Measurements from ENCODE around the gene DDX24.
A peak's percentile ranks its signal among the peaks of the same experiment; 100 is the strongest.

DDX24 gene

DNA sequence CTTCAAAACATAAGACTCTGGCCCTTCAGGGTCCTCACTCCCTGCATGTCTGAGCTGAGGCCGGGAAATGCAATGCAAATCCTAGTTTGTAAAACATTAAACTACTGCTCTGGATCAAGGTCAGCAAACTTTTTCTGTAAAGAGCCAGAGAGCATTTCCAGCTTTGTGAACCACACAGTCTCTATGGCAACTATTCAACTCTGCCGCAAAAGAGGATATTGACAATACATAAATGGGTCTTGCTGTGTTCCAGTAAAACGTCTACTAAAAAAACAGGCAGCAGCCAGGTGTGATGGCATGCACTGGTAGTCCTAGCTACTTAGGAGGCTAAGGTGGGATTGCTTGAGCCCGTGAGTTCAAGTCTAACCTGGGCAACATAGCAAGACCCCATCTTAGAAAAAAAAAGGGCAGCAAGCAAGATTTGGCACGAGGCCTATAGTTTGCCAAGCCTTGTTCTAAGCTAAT, 22.3 kb downstream of the DDX24 start:
- Histone ChIP-seq H3K36me3 (ENCODE audit: control insufficient read depth in 2 of 2, insufficient read depth in 2 of 2, low read length in 2 of 2) (peaks cover 79 to 81% of the 10 kb centered on the region in 2 donors), H3K4me3 (ENCODE audit: low read length in 2 of 2) (no peak overlapping the region), H3K4me1 (ENCODE audit: control insufficient read depth, insufficient read depth, low read length) (peaks cover 2% of the 10 kb centered on the region), H3K27ac (ENCODE audit: low read length) (no peak overlapping the region), H3K9ac (ENCODE audit: low read length in 2 of 2) (no peak overlapping the region), H3K9me3 (ENCODE audit: control insufficient read depth in 2 of 2, low read length in 2 of 2) (no peaks in the 10 kb centered on the region), H3K27me3 (ENCODE audit: control insufficient read depth in 1 of 2, insufficient read depth in 2 of 2, low read length in 2 of 2) (no peaks in the 10 kb centered on the region)

- Histone ChIP-seq H3K36me3 (ENCODE audit: control insufficient read depth in 2 of 2, insufficient read depth in 2 of 2, low read length in 2 of 2) (peaks cover 79 to 81% of the 10 kb centered on the region in 2 donors), H3K27ac (ENCODE audit: low read length) (no peak overlapping the region), H3K4me1 (ENCODE audit: control insufficient read depth, insufficient read depth, low read length) (peaks cover 2% of the 10 kb centered on the region), H3K4me3 (ENCODE audit: low read length in 2 of 2) (no peak overlapping the region), H3K27me3 (ENCODE audit: control insufficient read depth in 1 of 2, insufficient read depth in 2 of 2, low read length in 2 of 2) (no peaks in the 10 kb centered on the region), H3K9me3 (ENCODE audit: control insufficient read depth in 2 of 2, low read length in 2 of 2) (no peaks in the 10 kb centered on the region), H3K9ac (ENCODE audit: low read length in 2 of 2) (no peak overlapping the region)
Measured at GRCh38 chr14:94058128-94058673, 22.8 kb downstream of the DDX24 start.

- H3K9ac ChIP-seq (ENCODE audit: low read length in 2 of 2): no peak overlapping the region
- no peaks in the 10 kb centered on the region for H3K27me3 ChIP-seq (ENCODE audit: control insufficient read depth in 1 of 2, insufficient read depth in 2 of 2, low read length in 2 of 2)
- no peak overlapping the region for H3K27ac ChIP-seq (ENCODE audit: low read length)
- H3K36me3 ChIP-seq (ENCODE audit: control insufficient read depth in 2 of 2, insufficient read depth in 2 of 2, low read length in 2 of 2): peaks cover 85 to 86% of the 10 kb centered on the region in 2 donors
- no peaks in the 10 kb centered on the region for H3K9me3 ChIP-seq (ENCODE audit: control insufficient read depth in 2 of 2, low read length in 2 of 2)
- no peak overlapping the region for H3K4me3 ChIP-seq (ENCODE audit: low read length in 2 of 2)
- H3K4me1 ChIP-seq (ENCODE audit: control insufficient read depth, insufficient read depth, low read length): peaks cover 4% of the 10 kb centered on the region
Measured at GRCh38 chr14:94056579-94057308, 24.3 kb downstream of the DDX24 start.

DNA sequence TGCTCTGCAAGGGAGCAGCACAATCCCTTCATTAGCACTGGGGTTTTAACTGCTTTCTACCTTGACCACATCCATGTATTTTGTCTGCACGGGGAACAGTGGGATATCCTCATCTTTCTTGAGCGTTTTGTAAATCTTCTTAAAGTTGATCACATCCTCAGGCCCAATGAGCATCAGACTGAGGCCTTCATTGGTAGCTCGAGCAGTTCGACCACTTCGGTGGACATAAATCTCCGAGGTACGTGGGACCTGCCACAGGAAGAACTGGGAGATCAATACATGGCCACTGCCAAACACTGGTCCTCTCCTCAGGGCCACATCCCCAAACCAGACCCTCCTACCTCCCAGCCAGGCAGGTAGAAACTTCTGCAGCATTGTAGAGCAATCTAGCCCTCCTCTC, 26.1 kb downstream of the DDX24 start:
- Histone ChIP-seq H3K27ac (ENCODE audit: low read length) (no peak overlapping the region), H3K36me3 (ENCODE audit: control insufficient read depth in 2 of 2, insufficient read depth in 2 of 2, low read length in 2 of 2) (peaks cover 79 to 80% of the 10 kb centered on the region in 2 donors), H3K27me3 (ENCODE audit: control insufficient read depth in 1 of 2, insufficient read depth in 2 of 2, low read length in 2 of 2) (no peaks in the 10 kb centered on the region), H3K9me3 (ENCODE audit: control insufficient read depth in 2 of 2, low read length in 2 of 2) (no peaks in the 10 kb centered on the region), H3K9ac (ENCODE audit: low read length in 2 of 2) (no peak overlapping the region), H3K4me3 (ENCODE audit: low read length in 2 of 2) (no peak overlapping the region), H3K4me1 (ENCODE audit: control insufficient read depth, insufficient read depth, low read length) (peaks cover 17% of the 10 kb centered on the region)

DNA sequence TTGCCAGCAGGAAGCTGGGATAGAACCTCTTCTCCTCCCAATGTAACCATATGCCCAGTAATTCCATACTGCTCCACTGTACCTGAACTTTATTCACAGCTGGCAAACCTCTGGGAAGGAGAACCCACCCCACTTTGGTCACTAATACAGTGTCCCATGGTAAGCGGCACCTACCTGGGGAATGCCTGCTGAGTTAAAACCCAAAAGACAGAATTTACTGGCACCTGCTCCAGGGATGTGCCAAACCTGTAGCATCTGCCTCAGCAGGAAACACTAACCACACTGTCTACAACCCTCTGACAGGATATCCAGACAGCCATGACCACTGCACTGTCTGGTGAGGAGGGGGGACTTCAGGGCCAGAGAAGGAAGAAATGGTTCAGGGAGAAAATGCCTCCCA, 26.6 kb downstream of the DDX24 start:
- no peak overlapping the region for H3K9ac ChIP-seq (ENCODE audit: low read length in 2 of 2)
- H3K27ac ChIP-seq (ENCODE audit: low read length): no peak overlapping the region
- H3K27me3 ChIP-seq (ENCODE audit: control insufficient read depth in 1 of 2, insufficient read depth in 2 of 2, low read length in 2 of 2): no peaks in the 10 kb centered on the region
- peaks cover 17% of the 10 kb centered on the region for H3K4me1 ChIP-seq (ENCODE audit: control insufficient read depth, insufficient read depth, low read length)
- no peak overlapping the region for H3K4me3 ChIP-seq (ENCODE audit: low read length in 2 of 2)
- H3K36me3 ChIP-seq (ENCODE audit: control insufficient read depth in 2 of 2, insufficient read depth in 2 of 2, low read length in 2 of 2): peaks cover 79 to 80% of the 10 kb centered on the region in 2 donors
- H3K9me3 ChIP-seq (ENCODE audit: control insufficient read depth in 2 of 2, low read length in 2 of 2): no peaks in the 10 kb centered on the region

- no peak overlapping the region for H3K4me3 ChIP-seq (ENCODE audit: low read length in 2 of 2)
- H3K4me1 ChIP-seq (ENCODE audit: control insufficient read depth, insufficient read depth, low read length): peaks cover 21% of the 10 kb centered on the region
- no peaks in the 10 kb centered on the region for H3K9me3 ChIP-seq (ENCODE audit: control insufficient read depth in 2 of 2, low read length in 2 of 2)
- no peak overlapping the region for H3K9ac ChIP-seq (ENCODE audit: low read length in 2 of 2)
- H3K36me3 ChIP-seq (ENCODE audit: control insufficient read depth in 2 of 2, insufficient read depth in 2 of 2, low read length in 2 of 2): peaks cover 80% of the 10 kb centered on the region in 2 donors
- H3K27ac ChIP-seq (ENCODE audit: low read length): no peak overlapping the region
- H3K27me3 ChIP-seq (ENCODE audit: control insufficient read depth in 1 of 2, insufficient read depth in 2 of 2, low read length in 2 of 2): no peaks in the 10 kb centered on the region
Measured at GRCh38 chr14:94052662-94053061, 28.3 kb downstream of the DDX24 start.

DNA sequence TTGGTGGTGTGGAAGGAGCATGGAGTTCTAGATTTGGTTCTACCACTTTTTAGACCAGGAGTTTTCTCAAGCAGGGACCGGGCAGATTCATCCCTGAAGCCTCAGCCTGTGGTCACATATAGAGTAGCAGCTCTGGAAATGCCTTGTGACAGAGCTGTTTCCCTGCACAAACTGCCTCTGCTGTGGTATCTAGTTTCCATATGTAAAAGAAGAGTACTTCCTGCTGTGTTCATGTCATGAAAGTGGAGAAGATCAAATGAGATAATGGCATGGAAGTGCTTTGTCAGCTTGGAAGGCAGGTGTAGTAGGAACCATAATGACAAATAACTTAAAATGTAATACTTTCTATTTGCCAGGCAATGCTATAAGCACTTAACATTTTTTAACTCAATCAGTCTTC, 28.8 kb downstream of the DDX24 start:
- H3K36me3 ChIP-seq (ENCODE audit: control insufficient read depth in 2 of 2, insufficient read depth in 2 of 2, low read length in 2 of 2): peaks cover 80 to 81% of the 10 kb centered on the region in 2 donors
- peaks cover 21% of the 10 kb centered on the region for H3K4me1 ChIP-seq (ENCODE audit: control insufficient read depth, insufficient read depth, low read length)
- no peak overlapping the region for H3K9ac ChIP-seq (ENCODE audit: low read length in 2 of 2)
- H3K27me3 ChIP-seq (ENCODE audit: control insufficient read depth in 1 of 2, insufficient read depth in 2 of 2, low read length in 2 of 2): no peaks in the 10 kb centered on the region
- no peak overlapping the region for H3K27ac ChIP-seq (ENCODE audit: low read length)
- no peaks in the 10 kb centered on the region for H3K9me3 ChIP-seq (ENCODE audit: control insufficient read depth in 2 of 2, low read length in 2 of 2)
- no peak overlapping the region for H3K4me3 ChIP-seq (ENCODE audit: low read length in 2 of 2)

DNA sequence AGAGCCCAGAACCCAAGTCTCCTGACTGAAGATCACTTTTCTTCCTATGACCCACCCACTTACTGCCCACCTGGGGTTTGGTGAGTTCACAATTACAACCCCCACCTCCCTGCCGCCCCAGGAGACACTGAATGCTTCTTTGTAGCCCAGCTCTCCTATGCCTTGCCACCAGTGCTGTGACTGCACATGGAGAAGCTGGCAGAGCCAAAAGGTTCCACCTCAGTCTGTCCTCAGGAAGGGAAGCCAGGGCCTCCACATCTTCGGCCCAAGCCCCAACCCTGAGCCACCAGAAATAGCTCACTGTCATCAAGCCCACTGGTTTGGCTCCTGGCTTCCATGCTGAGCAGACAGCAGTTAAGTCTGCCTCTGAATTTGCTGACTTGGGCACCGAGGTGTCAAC, 29.2 kb downstream of the DDX24 start:
- peaks cover 23% of the 10 kb centered on the region for H3K4me1 ChIP-seq (ENCODE audit: control insufficient read depth, insufficient read depth, low read length)
- H3K27ac ChIP-seq (ENCODE audit: low read length): peak overlapping the region; percentile 31
- no peaks in the 10 kb centered on the region for H3K27me3 ChIP-seq (ENCODE audit: control insufficient read depth in 1 of 2, insufficient read depth in 2 of 2, low read length in 2 of 2)
- peaks cover 79 to 81% of the 10 kb centered on the region in 2 donors for H3K36me3 ChIP-seq (ENCODE audit: control insufficient read depth in 2 of 2, insufficient read depth in 2 of 2, low read length in 2 of 2)
- no peak overlapping the region for H3K4me3 ChIP-seq (ENCODE audit: low read length in 2 of 2)
- H3K9ac ChIP-seq (ENCODE audit: low read length in 2 of 2): no peak overlapping the region
- H3K9me3 ChIP-seq (ENCODE audit: control insufficient read depth in 2 of 2, low read length in 2 of 2): no peaks in the 10 kb centered on the region

DNA sequence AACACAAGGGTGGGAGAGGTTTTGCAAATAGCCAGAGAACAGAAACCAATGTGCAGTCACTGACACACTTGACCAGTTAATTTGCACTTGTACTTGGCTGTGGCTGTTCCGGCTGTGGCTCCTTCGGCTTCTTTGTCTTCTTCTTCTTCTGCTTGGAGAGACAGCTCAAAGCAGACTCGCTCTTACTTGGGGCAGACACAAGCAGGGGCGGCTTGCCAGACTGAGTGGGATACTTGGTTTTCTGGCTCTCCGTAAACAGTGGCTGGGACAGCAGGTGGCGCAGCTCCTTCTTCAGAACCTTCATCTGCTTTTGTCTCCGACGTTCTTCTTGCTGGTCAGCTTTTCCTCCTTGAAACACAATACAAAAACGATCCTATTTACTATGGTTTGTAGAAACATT, 29.9 kb downstream of the DDX24 start:
- Histone ChIP-seq H3K4me1 (ENCODE audit: control insufficient read depth, insufficient read depth, low read length) (peaks cover 23% of the 10 kb centered on the region), H3K9me3 (ENCODE audit: control insufficient read depth in 2 of 2, low read length in 2 of 2) (no peaks in the 10 kb centered on the region), H3K27ac (ENCODE audit: low read length) (no peak overlapping the region), H3K27me3 (ENCODE audit: control insufficient read depth in 1 of 2, insufficient read depth in 2 of 2, low read length in 2 of 2) (no peaks in the 10 kb centered on the region), H3K4me3 (ENCODE audit: low read length in 2 of 2) (no peak overlapping the region), H3K36me3 (ENCODE audit: control insufficient read depth in 2 of 2, insufficient read depth in 2 of 2, low read length in 2 of 2) (peaks cover 75 to 77% of the 10 kb centered on the region in 2 donors), H3K9ac (ENCODE audit: low read length in 2 of 2) (peak overlapping the region in 1 of 2 donors; percentile 5)

DNA sequence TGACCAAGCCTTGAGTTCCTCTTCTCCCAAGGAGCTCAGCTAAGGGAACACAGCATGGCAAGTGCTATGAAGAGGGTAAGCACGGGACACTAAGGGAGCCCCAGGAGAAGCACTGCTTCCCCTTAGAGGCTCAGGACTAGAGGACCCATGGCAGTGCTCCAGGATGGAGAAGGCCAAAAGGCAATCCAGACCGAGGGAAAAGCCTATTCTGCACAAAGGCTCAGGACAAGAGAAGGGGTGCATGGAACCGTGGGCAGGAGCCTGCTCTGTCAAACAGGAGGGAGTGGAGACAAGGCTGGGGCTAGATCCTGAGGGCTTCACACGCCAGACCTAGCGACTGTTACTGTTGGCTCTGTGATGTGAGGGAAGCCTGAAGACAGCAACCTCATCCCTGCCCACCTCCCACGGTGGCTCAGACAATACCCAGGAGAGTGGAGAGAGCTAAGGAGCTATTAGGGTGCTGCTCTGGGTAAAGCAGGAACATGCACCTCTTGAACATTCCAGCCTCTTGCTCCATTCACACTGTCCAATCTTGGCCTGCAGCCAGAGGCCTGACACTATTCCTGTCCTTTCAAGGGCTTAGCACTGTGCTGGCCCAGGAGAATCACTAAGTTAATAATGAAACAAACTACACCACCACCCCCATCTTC, 30.6 kb downstream of the DDX24 start:
- no peaks in the 10 kb centered on the region for H3K27me3 ChIP-seq (ENCODE audit: control insufficient read depth in 1 of 2, insufficient read depth in 2 of 2, low read length in 2 of 2)
- peak overlapping the region in 1 of 2 donors; percentile 13 for H3K9ac ChIP-seq (ENCODE audit: low read length in 2 of 2)
- H3K4me3 ChIP-seq (ENCODE audit: low read length in 2 of 2): no peak overlapping the region
- peaks cover 23% of the 10 kb centered on the region for H3K4me1 ChIP-seq (ENCODE audit: control insufficient read depth, insufficient read depth, low read length)
- H3K9me3 ChIP-seq (ENCODE audit: control insufficient read depth in 2 of 2, low read length in 2 of 2): no peaks in the 10 kb centered on the region
- peaks cover 72 to 76% of the 10 kb centered on the region in 2 donors for H3K36me3 ChIP-seq (ENCODE audit: control insufficient read depth in 2 of 2, insufficient read depth in 2 of 2, low read length in 2 of 2)
- no peak overlapping the region for H3K27ac ChIP-seq (ENCODE audit: low read length)

DNA sequence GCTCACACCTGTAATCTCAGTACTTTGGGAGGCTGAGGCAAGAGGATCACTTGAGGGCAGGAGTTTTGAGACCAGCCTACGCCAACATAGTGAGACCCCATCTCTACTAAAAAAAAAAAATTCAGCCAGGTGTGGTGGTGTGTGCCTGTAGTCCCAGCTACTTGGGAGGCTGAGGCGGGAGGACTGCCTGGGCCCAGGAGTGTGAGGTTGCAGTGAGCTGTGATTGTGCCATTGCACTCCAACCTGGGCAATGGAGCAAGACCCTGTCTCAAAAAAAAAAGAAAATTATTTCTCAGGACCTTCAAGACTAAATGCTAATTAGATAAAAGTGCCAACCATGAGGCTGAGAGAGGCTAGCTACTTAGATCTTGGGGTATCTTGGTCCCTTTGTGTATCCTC, 31.4 kb downstream of the DDX24 start:
- no peak overlapping the region for H3K27ac ChIP-seq (ENCODE audit: low read length)
- no peak overlapping the region for H3K4me3 ChIP-seq (ENCODE audit: low read length in 2 of 2)
- no peaks in the 10 kb centered on the region for H3K27me3 ChIP-seq (ENCODE audit: control insufficient read depth in 1 of 2, insufficient read depth in 2 of 2, low read length in 2 of 2)
- peaks cover 66 to 75% of the 10 kb centered on the region in 2 donors for H3K36me3 ChIP-seq (ENCODE audit: control insufficient read depth in 2 of 2, insufficient read depth in 2 of 2, low read length in 2 of 2)
- H3K9ac ChIP-seq (ENCODE audit: low read length in 2 of 2): no peak overlapping the region
- H3K9me3 ChIP-seq (ENCODE audit: control insufficient read depth in 2 of 2, low read length in 2 of 2): no peaks in the 10 kb centered on the region
- peaks cover 23% of the 10 kb centered on the region for H3K4me1 ChIP-seq (ENCODE audit: control insufficient read depth, insufficient read depth, low read length)

Data from stomach smooth muscle (tissue), 2 donors.